Upper lobe of left lung (tissue), 6 donors: ENCODE measurements around the gene ZBTB17. TPM values are rescaled to one million over a fixed set of nuclear protein-coding genes. Genes with fewer than 3 reads are reported as not detected.
A peak's percentile ranks its signal among the peaks of the same experiment; 100 is the strongest.

ENCODE experiments used
- ATAC-seq, 2 donors: fragments of 200-7000 bp; cut with Tn5 transposase; one replicate each; pipeline ENCODE4 v1.9.1; 2022; ENCODE audit warnings: mild to moderate bottlenecking in 2 of 2, moderate library complexity in 2 of 2; ENCODE audit not compliant: low FRiP score in 2 of 2
- DNase-seq, 2 donors: peaks; one replicate each; pipeline ENCODE4 v3.0.0-alpha.2; 2019 to 2020
- H3K27ac ChIP-seq, 4 donors: fragments of 200-600 bp; sonication (generic); one replicate each; pipeline ENCODE4 v1.5.1; 2016 to 2019
- H3K27me3 ChIP-seq, 4 donors: fragments of 200-600 bp; sonication (generic); one replicate each; pipeline ENCODE4 v1.5.1; 2017 to 2019
- H3K36me3 ChIP-seq, 4 donors: fragments of 200-600 bp; sonication (generic); one replicate each; pipeline ENCODE4 v1.5.1; 2016 to 2019
- H3K4me1 ChIP-seq, 4 donors: fragments of 200-600 bp; sonication (generic); one replicate each; pipeline ENCODE4 v1.5.1; 2018 to 2019
- H3K4me3 ChIP-seq, 4 donors: fragments of 200-600 bp; sonication (generic); one replicate each; pipeline ENCODE4 v1.5.1; 2017 to 2019; ENCODE audit warnings: mild to moderate bottlenecking in 2 of 4, moderate library complexity in 1 of 4
- H3K9me3 ChIP-seq, 4 donors: fragments of 200-600 bp; sonication (generic); one replicate each; pipeline ENCODE4 v1.5.1; 2018 to 2019
- CTCF ChIP-seq, 6 experiments: fragments of 450-650 bp in 4 of 6; fragments of 200-600 bp in 2 of 6; sonication (generic) in 2 of 6; IDR thresholded peaks; one replicate each; pipeline ENCODE4 v1.5.1; 2016 to 2019; ENCODE audit warnings: antibody characterized with exemption in 6 of 6
- EP300 ChIP-seq, 4 donors: sonication (generic); formaldehyde crosslinking; IDR thresholded peaks; one replicate each; pipeline ENCODE4 v1.5.1; 2017; ENCODE audit warnings: antibody characterized with exemption in 4 of 4, control low read depth in 2 of 4
- POLR2A ChIP-seq, 4 donors: fragments of 450-650 bp; IDR thresholded peaks; one replicate each; pipeline ENCODE4 v1.5.1; 2016 to 2017; ENCODE audit warnings: antibody characterized with exemption in 4 of 4, mild to moderate bottlenecking in 2 of 4
- POLR2AphosphoS5 ChIP-seq, 2 donors: sonication (generic); formaldehyde crosslinking; IDR thresholded peaks; one replicate each; pipeline ENCODE4 v1.5.1; 2017; ENCODE audit warnings: antibody characterized with exemption in 2 of 2
- WGBS, 2 donors: methylation state at CpG; one replicate each; pipeline ENCODE4 v1.1.5; 2017 to 2018; 5-methylcytosine and 5-hydroxymethylcytosine counted together
- total RNA-seq, 6 donors: library from RNA; depleted of rRNA in 4 of 6; stranded (reverse); fragments of >200 nt in 4 of 6; gene quantifications; one replicate each; pipeline versions ENCODE4 v1.1.0 to v1.2.1, GENCODE V29; 2016 to 2021
- donor health status: DM: no; HTN: no; CAD: no; lungs with moderate emphysema.
- donor health status: DM: no; HTN: yes; CAD: no; lungs with severe emphysema.

ZBTB17 gene
- total RNA-seq, 6 donors from 2014 or later = 34.1 to 94.2 (median 42.9) TPM

GRCh38 chr1:15942661-15943327 lies 33.1 kb downstream of the ZBTB17 start:
- ATAC-seq = no peak
- no peaks in the 10 kb centered on the region for H3K27me3 ChIP-seq
- WGBS, 2 donors = 83 to 85% methylated on average over 7 to 18 of the region's 18 CpGs
- no peak overlapping the region for H3K4me3 ChIP-seq
- TF ChIP-seq POLR2AphosphoS5 (IDR thresholded peaks at IDR 0.05) (no peak), CTCF (IDR thresholded peaks at IDR 0.05) (no peak), EP300 (IDR thresholded peaks at IDR 0.05) (no peak), POLR2A (IDR thresholded peaks at IDR 0.05) (no peak)
- no peaks in the 10 kb centered on the region for H3K9me3 ChIP-seq
- peak overlapping the region in 1 of 4 donors; percentile 46 for H3K27ac ChIP-seq
- no peak for DNase-seq
- peaks cover 15 to 22% (median 18%) of the 10 kb centered on the region in 4 donors for H3K4me1 ChIP-seq
- peaks cover 42 to 98% (median 83%) of the 10 kb centered on the region in 4 donors for H3K36me3 ChIP-seq

GRCh38 chr1:15941899-15942660 lies 33.8 kb downstream of the ZBTB17 start:
- Histone ChIP-seq H3K36me3 (peaks cover 43 to 98% (median 83%) of the 10 kb centered on the region in 4 donors), H3K27ac (peak overlapping the region in 1 of 4 donors; percentile 27), H3K9me3 (no peaks in the 10 kb centered on the region), H3K27me3 (no peaks in the 10 kb centered on the region), H3K4me1 (peaks cover 17 to 27% (median 19%) of the 10 kb centered on the region in 4 donors), H3K4me3 (no peak overlapping the region)
- DNase-seq (peak in 1 of 2 donors; percentile 75), ATAC-seq (no peak)
- WGBS, 2 donors = 89 to 95% methylated on average over 9 to 32 of the region's 32 CpGs
- TF ChIP-seq CTCF (IDR thresholded peaks at IDR 0.05) = no peak
- no peak for TF ChIP-seq EP300 (IDR thresholded peaks at IDR 0.05)
- TF ChIP-seq POLR2AphosphoS5 (IDR thresholded peaks at IDR 0.05) = no peak
- TF ChIP-seq POLR2A (IDR thresholded peaks at IDR 0.05) = no peak

- DNase-seq (peak in 1 of 2 donors; percentile 56), ATAC-seq (no peak)
- Histone ChIP-seq H3K4me3 (no peak overlapping the region), H3K27me3 (no peaks in the 10 kb centered on the region), H3K9me3 (no peaks in the 10 kb centered on the region), H3K27ac (peak overlapping the region in 1 of 4 donors; percentile 27), H3K36me3 (peaks cover 40 to 98% (median 83%) of the 10 kb centered on the region in 4 donors), H3K4me1 (peaks cover 17 to 27% (median 19%) of the 10 kb centered on the region in 4 donors)
- WGBS, 2 donors = 91 to 94% methylated on average over 5 to 11 of the region's 13 CpGs
- TF ChIP-seq POLR2AphosphoS5 (IDR thresholded peaks at IDR 0.05) (no peak), CTCF (IDR thresholded peaks at IDR 0.05) (no peak), EP300 (IDR thresholded peaks at IDR 0.05) (no peak), POLR2A (IDR thresholded peaks at IDR 0.05) (no peak)
These were observed 34.7 kb downstream of the ZBTB17 start for GRCh38 chr1:15941044-15941840.

- H3K27ac ChIP-seq = peak overlapping the region in 2 of 4 donors; percentile 50 to 64
- TF ChIP-seq EP300 (IDR thresholded peaks at IDR 0.05) = no peak
- TF ChIP-seq POLR2AphosphoS5 (IDR thresholded peaks at IDR 0.05) = no peak
- no peak for TF ChIP-seq CTCF (IDR thresholded peaks at IDR 0.05)
- ATAC-seq = no peak
- no peaks in the 10 kb centered on the region for H3K27me3 ChIP-seq
- DNase-seq = no peak
- WGBS, 2 donors = 90 to 95% methylated on average over 13 of the region's 13 CpGs
- H3K9me3 ChIP-seq = no peaks in the 10 kb centered on the region
- no peak overlapping the region for H3K4me3 ChIP-seq
- peaks cover 17 to 27% (median 19%) of the 10 kb centered on the region in 4 donors for H3K4me1 ChIP-seq
- H3K36me3 ChIP-seq = peaks cover 36 to 98% (median 83%) of the 10 kb centered on the region in 4 donors
These were observed 35.5 kb downstream of the ZBTB17 start for GRCh38 chr1:15940110-15941043.
